ENCODE data around the gene TMEM203. TPM values are rescaled to one million over a fixed set of nuclear protein-coding genes. Genes with fewer than 3 reads are reported as not detected.

TMEM203 gene
- total RNA-seq, 1 donor from 2014 or later = 24.3 TPM

DNA sequence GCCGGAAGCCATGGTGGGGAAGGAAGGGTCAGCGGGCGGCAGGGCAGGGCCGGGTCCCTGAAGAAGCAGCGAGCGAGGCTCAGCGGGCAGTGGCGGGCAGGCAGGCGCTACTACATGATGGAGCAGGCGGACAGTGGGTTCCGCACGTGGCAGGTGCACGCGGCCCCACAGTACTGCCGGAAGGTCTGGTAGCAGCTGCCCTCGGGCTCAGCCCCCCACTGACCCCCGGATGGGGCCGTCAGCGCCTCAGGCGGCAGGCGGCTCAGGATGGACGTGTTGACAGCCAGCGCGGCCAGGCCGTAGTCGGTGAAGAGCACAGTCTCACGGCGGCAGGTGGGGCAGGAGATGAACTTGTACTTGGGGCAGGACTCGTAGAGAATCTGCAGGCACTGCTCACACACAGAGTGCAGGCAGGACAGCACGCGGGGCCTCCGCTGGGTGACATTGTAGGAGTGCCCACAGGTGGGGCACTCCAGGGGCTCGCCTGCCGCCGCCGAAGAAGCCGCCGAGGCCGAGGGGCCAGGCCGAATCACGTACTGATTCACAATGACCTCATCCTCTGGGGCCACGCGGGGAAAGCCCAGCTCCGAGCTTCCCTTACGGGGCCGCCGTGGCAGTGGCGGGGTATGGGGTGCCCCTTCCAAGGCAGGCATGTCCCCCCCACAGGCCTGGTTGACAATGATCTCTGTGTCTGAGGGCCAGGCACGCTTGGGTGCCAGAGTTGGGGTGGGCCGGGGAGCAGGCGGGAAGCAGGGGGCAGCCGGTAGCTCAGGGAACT is 15.1 kb upstream of the TMEM203 start:
- Histone ChIP-seq H3K4me3 (no peak overlapping the region), H3K27ac (no peak overlapping the region), H3K4me1 (peaks cover 5 to 19% of the 10 kb centered on the region in 2 donors), H3K9me3 (no peaks in the 10 kb centered on the region), H3K36me3 (no peaks in the 10 kb centered on the region), H3K27me3 (no peaks in the 10 kb centered on the region)
- intact Hi-C loops (cut with DNase I) = loop anchor here (10.0 kb wide), 1 partner anchor 426 kb away; the partner anchor contains the start of genes CCDC183 and TMEM141
- DNase-seq (ENCODE audit: low spot score in 2 of 2) = no peak
- TF ChIP-seq, protein P1, sequence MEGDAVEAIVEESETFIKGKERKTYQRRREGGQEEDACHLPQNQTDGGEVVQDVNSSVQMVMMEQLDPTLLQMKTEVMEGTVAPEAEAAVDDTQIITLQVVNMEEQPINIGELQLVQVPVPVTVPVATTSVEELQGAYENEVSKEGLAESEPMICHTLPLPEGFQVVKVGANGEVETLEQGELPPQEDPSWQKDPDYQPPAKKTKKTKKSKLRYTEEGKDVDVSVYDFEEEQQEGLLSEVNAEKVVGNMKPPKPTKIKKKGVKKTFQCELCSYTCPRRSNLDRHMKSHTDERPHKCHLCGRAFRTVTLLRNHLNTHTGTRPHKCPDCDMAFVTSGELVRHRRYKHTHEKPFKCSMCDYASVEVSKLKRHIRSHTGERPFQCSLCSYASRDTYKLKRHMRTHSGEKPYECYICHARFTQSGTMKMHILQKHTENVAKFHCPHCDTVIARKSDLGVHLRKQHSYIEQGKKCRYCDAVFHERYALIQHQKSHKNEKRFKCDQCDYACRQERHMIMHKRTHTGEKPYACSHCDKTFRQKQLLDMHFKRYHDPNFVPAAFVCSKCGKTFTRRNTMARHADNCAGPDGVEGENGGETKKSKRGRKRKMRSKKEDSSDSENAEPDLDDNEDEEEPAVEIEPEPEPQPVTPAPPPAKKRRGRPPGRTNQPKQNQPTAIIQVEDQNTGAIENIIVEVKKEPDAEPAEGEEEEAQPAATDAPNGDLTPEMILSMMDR (IDR thresholded peaks at IDR 0.05) = no peak

DNA sequence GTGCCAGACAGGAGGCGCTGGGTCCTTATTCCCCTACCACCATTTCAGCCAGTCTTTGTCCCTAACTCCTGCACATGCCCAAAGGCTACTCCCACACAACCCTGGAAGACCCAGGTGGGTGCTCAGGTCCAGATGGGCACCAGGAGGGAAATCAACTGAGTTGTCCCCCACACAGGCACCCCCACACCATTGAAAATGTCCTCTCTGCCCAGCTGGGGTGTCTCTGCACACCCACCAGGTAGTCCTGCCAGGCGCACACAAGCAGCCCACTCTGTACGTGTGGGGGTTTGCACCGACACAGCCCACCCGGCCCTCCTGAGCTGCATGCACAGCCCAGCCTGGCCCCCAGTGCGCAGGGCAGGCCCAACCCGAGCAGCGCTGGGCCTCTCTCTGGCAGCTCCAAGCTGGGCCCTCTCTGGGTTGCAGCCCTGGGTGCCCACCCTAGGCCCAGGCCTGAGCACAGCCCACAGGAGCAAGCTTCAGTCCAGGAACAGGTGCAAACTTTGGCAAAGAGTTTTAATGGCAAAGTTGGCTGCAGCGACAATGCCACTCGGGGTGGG is 14.4 kb upstream of the TMEM203 start:
- intact Hi-C loops (cut with DNase I) = loop anchor here (10.0 kb wide), 1 partner anchor 425 kb away; the partner anchor contains the start of genes CCDC183 and TMEM141
- H3K27ac ChIP-seq = no peak overlapping the region
- H3K4me1 ChIP-seq = peaks cover 5 to 19% of the 10 kb centered on the region in 2 donors

DNA sequence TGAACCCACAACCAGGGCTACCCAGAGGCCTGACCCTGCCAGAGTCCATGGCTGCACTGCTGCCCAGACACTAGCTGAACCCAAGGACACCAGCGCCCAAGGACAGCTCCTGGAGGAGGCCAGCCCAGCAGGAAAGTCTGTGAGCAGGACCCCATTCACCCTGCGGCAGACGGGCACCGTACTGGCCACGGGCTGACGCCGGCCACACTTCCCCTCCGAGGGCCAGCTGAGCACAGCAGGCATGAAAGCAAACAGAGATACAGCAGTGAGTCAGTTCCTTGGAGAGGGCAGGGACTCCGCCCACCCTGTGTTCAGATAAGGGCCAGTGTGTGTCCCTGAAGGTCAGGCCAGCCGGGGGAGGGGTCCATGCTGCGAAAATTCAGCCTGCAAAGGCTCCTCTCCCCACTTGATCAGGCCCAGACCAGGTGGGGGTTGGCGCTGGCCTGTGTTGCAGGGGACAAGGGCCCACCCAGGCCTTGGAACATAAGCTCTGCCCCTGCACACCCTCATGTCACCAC is 13.4 kb upstream of the TMEM203 start:
- Histone ChIP-seq H3K27me3 (no peaks in the 10 kb centered on the region), H3K4me3 (no peak overlapping the region), H3K36me3 (no peaks in the 10 kb centered on the region), H3K27ac (no peak overlapping the region), H3K9me3 (no peaks in the 10 kb centered on the region), H3K4me1 (peaks cover 5 to 14% of the 10 kb centered on the region in 2 donors)
- TF ChIP-seq, protein P1 (IDR thresholded peaks at IDR 0.05) = no peak
- intact Hi-C loops (cut with DNase I) = no loop called here
- no peak for DNase-seq (ENCODE audit: low spot score in 2 of 2)

More for the DNA sequence above, 14.4 kb upstream of the TMEM203 start:
- Histone ChIP-seq H3K4me3 (no peak overlapping the region), H3K27me3 (no peaks in the 10 kb centered on the region), H3K36me3 (no peaks in the 10 kb centered on the region), H3K9me3 (no peaks in the 10 kb centered on the region)
- TF ChIP-seq, protein P1 (IDR thresholded peaks at IDR 0.05) = no peak
- DNase-seq (ENCODE audit: low spot score in 2 of 2) = no peak

DNA sequence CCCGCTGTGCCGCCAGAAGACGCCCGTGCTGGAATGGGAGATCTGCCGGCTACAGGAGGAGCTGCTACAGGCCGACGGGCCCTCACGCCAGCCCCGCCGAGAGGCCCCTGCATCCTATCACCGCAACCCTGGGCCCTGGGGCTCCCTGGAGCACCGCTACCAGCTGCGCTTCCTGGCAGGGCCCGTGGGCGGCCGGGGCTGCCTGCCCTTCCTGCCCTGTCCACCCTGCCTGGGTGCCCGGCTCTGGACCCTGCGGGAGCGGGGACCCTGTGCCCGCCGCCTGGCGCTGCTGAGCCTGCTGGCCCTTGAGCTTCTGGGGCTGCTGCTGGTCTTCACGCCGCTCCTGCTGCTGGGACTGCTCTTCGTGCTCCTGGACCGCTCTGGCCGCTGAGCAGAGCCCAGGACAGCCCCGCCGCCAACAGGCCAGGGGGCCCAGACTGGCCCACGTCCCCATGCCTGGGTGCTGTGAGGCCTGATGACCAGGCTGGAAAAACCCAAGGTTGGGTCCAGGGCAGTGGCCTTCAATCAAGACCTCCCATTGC is 12.8 kb upstream of the TMEM203 start:
- Histone ChIP-seq H3K36me3 (no peaks in the 10 kb centered on the region), H3K4me1 (peaks cover 5 to 14% of the 10 kb centered on the region in 2 donors), H3K4me3 (peak overlapping the region in 1 of 2 donors; percentile 30), H3K27ac (no peak overlapping the region), H3K27me3 (no peaks in the 10 kb centered on the region), H3K9me3 (no peaks in the 10 kb centered on the region)
- intact Hi-C loops (cut with DNase I) = no loop called here
- TF ChIP-seq, protein P1 (IDR thresholded peaks at IDR 0.05) = no peak
- DNase-seq (ENCODE audit: low spot score in 2 of 2) = no peak

DNA sequence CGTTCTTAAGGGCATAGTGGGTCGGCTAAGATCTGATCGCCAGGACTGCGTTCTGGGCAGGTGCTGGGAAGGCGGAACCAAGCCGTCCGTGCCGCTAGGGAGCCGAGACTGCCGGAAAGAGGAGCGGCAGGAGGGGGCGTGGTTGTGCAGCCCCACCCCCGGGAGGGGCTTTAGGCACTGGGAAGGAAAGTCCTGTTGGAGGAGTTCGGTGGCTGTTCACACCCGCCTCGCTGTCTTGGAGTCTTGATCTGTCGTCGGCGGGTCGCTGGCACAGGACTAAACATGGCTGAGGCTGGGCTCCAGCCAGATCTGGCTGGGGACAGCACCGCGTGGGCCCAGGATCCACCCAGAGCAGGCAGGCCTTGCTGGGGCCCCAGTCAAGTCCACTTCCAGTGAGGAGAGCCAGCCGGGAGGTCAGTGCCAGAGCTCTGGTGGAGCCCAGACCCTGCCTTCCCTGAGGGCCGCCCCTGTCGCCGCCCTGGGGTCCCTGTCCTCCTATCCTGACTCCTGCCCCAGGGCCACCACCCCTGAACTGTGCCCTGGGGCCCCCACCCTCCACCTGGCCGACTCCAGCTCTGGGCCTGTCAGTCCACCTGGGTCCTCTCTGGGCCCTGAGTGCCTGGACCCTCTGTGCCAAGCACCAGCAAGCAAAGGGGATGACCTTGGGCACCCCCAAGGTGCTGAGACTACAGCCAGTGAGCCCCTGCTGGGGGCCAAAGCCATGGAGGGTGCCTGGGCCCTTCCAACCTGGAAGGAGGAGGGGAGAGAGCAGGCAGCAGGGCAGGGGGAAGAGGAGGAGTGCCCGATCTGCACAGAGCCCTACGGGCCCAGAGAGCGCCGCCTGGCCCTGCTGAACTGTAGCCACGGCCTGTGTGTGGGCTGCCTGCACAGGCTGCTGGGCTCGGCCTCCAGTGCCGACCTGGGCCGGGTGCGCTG is 12.1 kb upstream of the TMEM203 start:
- DNase-seq (ENCODE audit: low spot score in 2 of 2) = no peak
- no peaks in the 10 kb centered on the region for H3K27me3 ChIP-seq
- H3K4me1 ChIP-seq = peaks cover 5 to 10% of the 10 kb centered on the region in 2 donors
- no peaks in the 10 kb centered on the region for H3K9me3 ChIP-seq
- H3K4me3 ChIP-seq = peak overlapping the region in 1 of 2 donors; percentile 30
- TF ChIP-seq, protein P1 (IDR thresholded peaks at IDR 0.05) = no peak
- no peaks in the 10 kb centered on the region for H3K36me3 ChIP-seq
- H3K27ac ChIP-seq = no peak overlapping the region
- intact Hi-C loops (cut with DNase I) = no loop called here

All from ascending aorta (tissue), 2 donors.